Progenitor cell of endocrine pancreas (in vitro differentiated cells): ENCODE results near the gene DPYSL5. TPM values are rescaled to one million over a fixed set of nuclear protein-coding genes. Genes with fewer than 3 reads are reported as not detected.

Source experiments
- DNase-seq: peaks from one replicate; pipeline ENCODE4 v3.0.0; 2021; ENCODE audit warnings: low spot score; ENCODE audit not compliant: unreplicated experiment
- H3K27ac Mint-ChIP-seq: 2 replicates; pipeline ENCODE4 v1.8.0; 2021; ENCODE audit warnings: mild to moderate bottlenecking, moderate library complexity, mixed read lengths
- H3K27me3 Mint-ChIP-seq: 2 replicates; pipeline ENCODE4 v1.8.0; 2021; ENCODE audit warnings: mixed read lengths
- H3K36me3 Mint-ChIP-seq: 2 replicates; pipeline ENCODE4 v1.8.0; 2022; ENCODE audit warnings: mixed read lengths; ENCODE audit not compliant: insufficient read depth
- H3K4me1 Mint-ChIP-seq: 2 replicates; pipeline ENCODE4 v1.8.0; 2021; ENCODE audit warnings: low read depth, mixed read lengths
- H3K4me3 Mint-ChIP-seq: 2 replicates; pipeline ENCODE4 v1.8.0; 2021; ENCODE audit warnings: low read depth, mild to moderate bottlenecking, moderate library complexity, mixed read lengths
- H3K9me3 Mint-ChIP-seq: 2 replicates; pipeline ENCODE4 v1.8.0; 2021; ENCODE audit warnings: low read depth, mixed read lengths
- CTCF ChIP-seq: fragments of 200-600 bp; sonication (generic); IDR thresholded peaks from one replicate; pipeline ENCODE4 v1.5.0; 2021; ENCODE audit warnings: antibody characterized with exemption, mild to moderate bottlenecking; ENCODE audit not compliant: unreplicated experiment
- total RNA-seq: library from RNA; stranded (reverse); gene quantifications from 2 replicates; pipeline ENCODE4 v1.2.1, GENCODE V29; 2021

The DPYSL5 gene
- total RNA-seq, 1 donor from 2014 or later, result 75.0 TPM

- Mint-ChIP-seq H3K4me3 (no peak overlapping the region), H3K27ac (no peak overlapping the region), H3K9me3 (no peaks in the 10 kb centered on the region), H3K4me1 (no peaks in the 10 kb centered on the region), H3K27me3 (peaks cover 39% of the 10 kb centered on the region), H3K36me3 (peaks cover 1% of the 10 kb centered on the region)
- no peak for DNase-seq
- TF ChIP-seq CTCF, result no peak
These were observed 106.2 kb downstream of the DPYSL5 start for GRCh38 chr2:26954135-26954534.

- Mint-ChIP-seq H3K36me3 (no peaks in the 10 kb centered on the region), H3K27me3 (peaks cover 64% of the 10 kb centered on the region)
- no peak for TF ChIP-seq CTCF
These were observed 109.1 kb downstream of the DPYSL5 start for GRCh38 chr2:26957041-26957440.

GRCh38 chr2:26957534-26957933 is 109.6 kb downstream of the DPYSL5 start:
- H3K9me3 Mint-ChIP-seq, result no peaks in the 10 kb centered on the region
- no peak overlapping the region for H3K4me3 Mint-ChIP-seq
- no peaks in the 10 kb centered on the region for H3K36me3 Mint-ChIP-seq
- no peak overlapping the region for H3K27ac Mint-ChIP-seq
- DNase-seq, result no peak
- H3K27me3 Mint-ChIP-seq, result peaks cover 64% of the 10 kb centered on the region
- no peak for TF ChIP-seq CTCF
- H3K4me1 Mint-ChIP-seq, result peaks cover 1% of the 10 kb centered on the region

More at GRCh38 chr2:26957041-26957440, 109.1 kb downstream of the DPYSL5 start:
- Mint-ChIP-seq H3K27ac (no peak overlapping the region), H3K4me1 (peaks cover 1% of the 10 kb centered on the region), H3K9me3 (no peaks in the 10 kb centered on the region), H3K4me3 (no peak overlapping the region)
- DNase-seq, result no peak

GRCh38 chr2:26959331-26959730 is 111.4 kb downstream of the DPYSL5 start:
- H3K9me3 Mint-ChIP-seq, result no peaks in the 10 kb centered on the region
- no peak for DNase-seq
- peaks cover 63% of the 10 kb centered on the region for H3K27me3 Mint-ChIP-seq
- H3K4me1 Mint-ChIP-seq, result peaks cover 1% of the 10 kb centered on the region
- H3K4me3 Mint-ChIP-seq, result no peak overlapping the region
- no peak for TF ChIP-seq CTCF
- H3K27ac Mint-ChIP-seq, result no peak overlapping the region
- no peaks in the 10 kb centered on the region for H3K36me3 Mint-ChIP-seq

- DNase-seq, result no peak
- Mint-ChIP-seq H3K9me3 (no peaks in the 10 kb centered on the region), H3K36me3 (no peaks in the 10 kb centered on the region), H3K4me1 (peaks cover 3% of the 10 kb centered on the region), H3K4me3 (no peak overlapping the region), H3K27me3 (peaks cover 55% of the 10 kb centered on the region), H3K27ac (no peak overlapping the region)
- no peak for TF ChIP-seq CTCF
These were observed 116.7 kb downstream of the DPYSL5 start for GRCh38 chr2:26964446-26965130.
